GM18517 (cell line): ENCODE results near the gene AFP.
"Not testable (repeated sequence)": the region's sequence is repeated elsewhere in the genome, so short reads cannot be mapped to it uniquely, and the experiment has no call there.

Source experiments
- ATAC-seq: cut with Tn5 transposase; IDR thresholded peaks from one replicate; pipeline ENCODE4 v1.9.1; 2021; ENCODE audit warnings: mild to moderate bottlenecking, moderate library complexity; ENCODE audit not compliant: unreplicated experiment

AFP gene

GRCh38 chr4:73435984-73436383, at the start of gene AFP:
TSS of gene AFP (plus strand) at chr4:73436221. CDS start at chr4:73436263, 42 bp downstream.
- ATAC-seq: no peak

GRCh38 chr4:73387552-73387951, 48.5 kb upstream of the AFP start:
- no peak for ATAC-seq

GRCh38 chr4:73388887-73389286, 47.1 kb upstream of the AFP start:
- no peak for ATAC-seq

- not testable (repeated sequence) for ATAC-seq
Observed at GRCh38 chr4:73389663-73390062, 46.4 kb upstream of the AFP start.

GRCh38 chr4:73391774-73392173, 44.2 kb upstream of the AFP start:
- no peak for ATAC-seq

- ATAC-seq: no peak
Observed at GRCh38 chr4:73392936-73393335, 43.1 kb upstream of the AFP start.

- ATAC-seq: no peak
Observed at GRCh38 chr4:73396304-73396703, 39.7 kb upstream of the AFP start.

GRCh38 chr4:73396993-73397972, 38.7 kb upstream of the AFP start:
- no peak for ATAC-seq

GRCh38 chr4:73401412-73401811, 34.6 kb upstream of the AFP start:
- ATAC-seq: no peak

- no peak for ATAC-seq
Observed at GRCh38 chr4:73404042-73404441, 32.0 kb upstream of the AFP start, which contains the start of gene ALB. TSS of gene ALB (plus strand) at chr4:73404287. CDS start at chr4:73404328, 41 bp downstream.

GRCh38 chr4:73404457-73404856, 31.6 kb upstream of the AFP start:
- no peak for ATAC-seq

GRCh38 chr4:73405138-73405537, 30.9 kb upstream of the AFP start:
- no peak for ATAC-seq

- ATAC-seq: no peak
Observed at GRCh38 chr4:73406548-73406875, 29.5 kb upstream of the AFP start.

GRCh38 chr4:73407227-73407673, 28.8 kb upstream of the AFP start:
- ATAC-seq: no peak

- ATAC-seq: no peak
Observed at GRCh38 chr4:73408181-73408867, 27.7 kb upstream of the AFP start.

GRCh38 chr4:73409012-73409862, 26.8 kb upstream of the AFP start:
- no peak for ATAC-seq

- no peak for ATAC-seq
Observed at GRCh38 chr4:73409978-73410548, 26.0 kb upstream of the AFP start.

- ATAC-seq: no peak
Observed at GRCh38 chr4:73410916-73411730, 24.9 kb upstream of the AFP start.

GRCh38 chr4:73411731-73412414, 24.1 kb upstream of the AFP start:
- no peak for ATAC-seq
